K562 (cell line): ENCODE data around the gene PLA2G2C. TPM values are rescaled to one million over a fixed set of nuclear protein-coding genes. Genes with fewer than 3 reads are reported as not detected.

Source experiments
- ATAC-seq: fragments of 200-7000 bp; cut with Tn5 transposase; 3 replicates; pipeline ENCODE4 v1.9.1; 2020; ENCODE audit warnings: moderate library complexity
- BruUV-seq: library from RNA; stranded (reverse); fragments of 400-500 nt; replicated peaks from 2 replicates; lab custom pipeline; 2021; lab: Mats Ljungman, UMichigan
- CTCF ChIA-PET: fragments of 300-600 bp; formaldehyde crosslinking; extraction: SDS; loops from one replicate; lab custom pipeline; 2021; ENCODE audit warnings: low intra/inter-chr PET ratio; lab: Yijun Ruan, JAX
- POLR2A ChIA-PET: fragments of 300-600, 350-650 bp; sonication (Branson Sonifier 250); formaldehyde crosslinking; extraction: SDS; loops from one replicate; lab custom pipeline; 2021; ENCODE audit warnings: antibody characterized with exemption, inconsistent platforms; lab: Yijun Ruan, JAX
- DNase-seq, 4 experiments: peaks; one replicate each; pipeline versions ENCODE4 v3.0.0 to v3.0.0-alpha.2; 2011 to 2018; ENCODE audit warnings: low spot score in 3 of 4, mixed read lengths in 3 of 4; ENCODE audit errors: extremely low read depth in 1 of 4
- FAIRE-seq: peaks from 2 replicates; lab custom pipeline; 2011; peaks lifted over from hg19 to GRCh38; lab: Jason Lieb, UNC
- H2AFZ ChIP-seq: 2 replicates; pipeline ENCODE4 v1.6.0; 2011; ENCODE audit warnings: low read depth, low read length, control low read depth, inconsistent platforms
- H3K27ac ChIP-seq: fragments of 200-600 bp; 3 replicates; pipeline ENCODE4 v1.8.0; 2011; ENCODE audit warnings: low read depth, mild to moderate bottlenecking, control low read depth, inconsistent platforms, low read length, moderate library complexity, mixed read lengths; ENCODE audit errors: extremely low read depth
- H3K27me3 ChIP-seq, 2 experiments: fragments of 300-600 bp in 1 of 2; 2 replicates in 1 of 2; 3 replicates in 1 of 2; pipeline versions ENCODE4 v1.6.0 to v1.8.0; 2011; ENCODE audit warnings: inconsistent platforms in 2 of 2, low read length in 2 of 2, mild to moderate bottlenecking in 1 of 2, mixed read lengths in 1 of 2, moderate library complexity in 1 of 2; ENCODE audit not compliant: control insufficient read depth in 2 of 2, insufficient read depth in 2 of 2
- H3K36me3 ChIP-seq: fragments of 300-600 bp; 3 replicates; pipeline ENCODE4 v1.8.0; 2011; ENCODE audit warnings: mild to moderate bottlenecking, low read length, inconsistent platforms; ENCODE audit not compliant: control insufficient read depth, insufficient read depth
- H3K4me1 ChIP-seq, 2 experiments: fragments of 200-600 bp in 1 of 2; replicated peaks in 1 of 2; 2 replicates in 1 of 2; 3 replicates in 1 of 2; pipeline versions ENCODE4 v1.5.1 to v1.8.0; 2011; ENCODE audit warnings: inconsistent platforms in 2 of 2, low read length in 2 of 2, mild to moderate bottlenecking in 1 of 2, mixed read lengths in 1 of 2, moderate library complexity in 1 of 2; ENCODE audit not compliant: control insufficient read depth in 2 of 2, insufficient read depth in 2 of 2
- H3K4me2 ChIP-seq: 2 replicates; pipeline ENCODE4 v1.6.1; 2011; ENCODE audit warnings: low read length, control low read depth, inconsistent platforms, mixed read lengths; ENCODE audit not compliant: insufficient read depth
- H3K4me3 ChIP-seq: fragments of 200-600 bp; sonication (generic), shearing (Covaris generic); 2 replicates; pipeline ENCODE4 v1.5.1; 2016; ENCODE audit warnings: control low read depth, inconsistent platforms
- H3K79me2 ChIP-seq: fragments of 200-600 bp; 3 replicates; pipeline ENCODE4 v1.8.0; 2011; ENCODE audit warnings: low read length, inconsistent platforms; ENCODE audit not compliant: control insufficient read depth, insufficient read depth
- H3K9ac ChIP-seq, 2 experiments: 2 replicates each; pipeline versions ENCODE4 v1.6.0 to v1.6.1; 2011; ENCODE audit warnings: low read depth in 2 of 2, low read length in 2 of 2, control low read depth in 1 of 2, inconsistent platforms in 1 of 2, mild to moderate bottlenecking in 1 of 2, mixed read lengths in 1 of 2; ENCODE audit not compliant: insufficient read depth in 1 of 2
- H3K9me1 ChIP-seq: one replicate; pipeline ENCODE4 v1.6.0; 2011; ENCODE audit warnings: inconsistent platforms, mild to moderate bottlenecking, low read length, moderate library complexity; ENCODE audit not compliant: control insufficient read depth, insufficient read depth
- H3K9me3 ChIP-seq: replicated peaks from 2 replicates; pipeline ENCODE4 v1.5.1; 2011; ENCODE audit warnings: low read depth, low read length, inconsistent platforms; ENCODE audit not compliant: control insufficient read depth, insufficient read depth
- H4K20me1 ChIP-seq: replicated peaks from 2 replicates; pipeline ENCODE4 v1.6.1; 2011; ENCODE audit warnings: low read length, inconsistent platforms, mixed read lengths; ENCODE audit not compliant: control insufficient read depth, insufficient read depth
- ILF3 ChIP-seq: fragments of 450-650 bp; IDR thresholded peaks from 2 replicates; pipeline ENCODE4 v1.6.1; 2018; ENCODE audit warnings: antibody characterized with exemption, mild to moderate bottlenecking, moderate library complexity, borderline replicate concordance
- JUND ChIP-seq, 2 experiments: IDR thresholded peaks; 2 replicates in 1 of 2; 3 replicates in 1 of 2; pipeline ENCODE4 v1.6.1; 2011; ENCODE audit warnings: borderline replicate concordance in 2 of 2, low read depth in 2 of 2, low read length in 2 of 2, improper control_type of control experiment in 1 of 2, missing biosample characterization in 1 of 2, missing genetic modification characterization in 1 of 2, missing genetic modification reagents in 1 of 2
- NFIC ChIP-seq: fragments of 450-650 bp; IDR thresholded peaks from 2 replicates; pipeline ENCODE4 v1.6.1; 2017; ENCODE audit warnings: mild to moderate bottlenecking, inconsistent platforms
- SAFB ChIP-seq: fragments of 200-400 bp; formaldehyde crosslinking; IDR thresholded peaks from 2 replicates; pipeline ENCODE4 v1.6.1; 2017; ENCODE audit warnings: low read depth, low read length, borderline replicate concordance
- WGBS: fragments of 100-300 bp; shearing (Covaris generic); methylation state at CpG from one replicate; pipeline ENCODE4 v1.1.6; 2016; ENCODE audit warnings: low coverage, mixed read lengths; ENCODE audit not compliant: insufficient coverage; ENCODE audit errors: missing lambda C conversion rate; 5-methylcytosine and 5-hydroxymethylcytosine counted together
- in situ Hi-C: fragments of 300-500 bp; cut with MboI; formaldehyde crosslinking; loops from 4 replicates; pipeline ENCODE4 v1.15.0; 2018; ENCODE audit warnings: inconsistent platforms, mixed read lengths
- intact Hi-C: fragments of 100-400 bp; cut with micrococcal nuclease; formaldehyde crosslinking; loops from 2 replicates; pipeline ENCODE4 v1.14.2; 2022
- polyA plus RNA-seq, 8 experiments: library from polyadenylated mRNA; depleted of rRNA in 4 of 8; stranded (reverse) in 5 of 8; unstranded in 3 of 8; fragments of >200 nt; fragmentation: Nextera tagmentation in 2 of 8; fragmentation: Illumina TruSeq in 1 of 8; extraction: Ambion mirVana in 2 of 8; extraction: Trizol in 1 of 8; gene quantifications; 2 replicates each; pipeline versions ENCODE4 v1.2.1 to v1.2.3, GENCODE V29; 2011 to 2014; ENCODE audit warnings: inconsistent platforms in 1 of 8, missing spikeins in 1 of 8
- total RNA-seq, 7 experiments: library from RNA; depleted of rRNA in 6 of 7; stranded (reverse); fragments of >200 nt in 6 of 7; fragmentation: Illumina TruSeq in 2 of 7; extraction: Trizol in 2 of 7; gene quantifications; 2 replicates each; pipeline versions ENCODE4 v1.2.1 to v1.2.3, GENCODE V29; 2011 to 2021; ENCODE audit warnings: low replicate concordance in 1 of 7
- TF ChIP-seq, protein P1 (sequence below): fragments of 450-650 bp; conservative IDR thresholded peaks from 2 replicates; pipeline ENCODE4 v1.6.1; 2016; ENCODE audit warnings: missing genetic modification characterization, low read depth, mild to moderate bottlenecking, missing compliant biosample characterization, moderate library complexity
- TF ChIP-seq, protein P2 (sequence below): fragments of 450-650 bp; formaldehyde crosslinking; IDR thresholded peaks from 2 replicates; pipeline ENCODE4 v1.4.0; 2020; ENCODE audit warnings: mild to moderate bottlenecking, moderate library complexity
- TF ChIP-seq, protein P3 (sequence below): sonication (generic); formaldehyde crosslinking; IDR thresholded peaks from 2 replicates; pipeline ENCODE4 v1.8.0; 2022; ENCODE audit warnings: mild to moderate bottlenecking, missing genetic modification reagents, borderline replicate concordance
- TF ChIP-seq, protein P4 (sequence below): fragments of 250-450 bp; sonication (Bioruptor Pico); IDR thresholded peaks from 2 replicates; pipeline ENCODE4 v1.4.0; 2020

Gene PLA2G2C
- total and polyA plus RNA-seq, 9 of the 15 experiments (the other 6 are each of a cell fraction or from before 2014, with no cell fraction given): 0.14 to 0.49 (median 0.21) TPM

DNA sequence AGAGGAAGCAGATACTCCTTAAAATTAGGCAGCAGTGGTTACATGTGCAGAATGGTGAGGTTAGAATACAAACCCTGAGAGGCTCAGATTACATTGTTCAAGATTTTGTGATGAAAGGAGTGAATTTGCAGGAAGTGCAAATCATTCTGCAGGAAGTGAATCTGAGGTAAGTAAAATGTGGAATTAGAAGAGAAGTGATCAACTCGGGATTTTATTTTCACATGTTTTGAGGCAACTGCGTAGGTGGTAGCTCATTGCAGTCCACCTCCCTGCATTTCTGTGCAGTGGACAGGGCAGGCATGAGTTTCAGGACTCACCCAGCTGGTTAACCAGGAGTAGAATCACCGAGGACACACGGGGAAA is 2.1 kb upstream of the PLA2G2C start:
- 1% methylated on average over 4 of the region's 4 CpGs for WGBS
- H3K9me1 ChIP-seq: no peaks in the 10 kb centered on the region
- in situ Hi-C loops: no loop called here
- intact Hi-C loops: no loop called here
- no peak for ATAC-seq
- CTCF ChIA-PET: interaction anchor here (0.6 kb wide), 1 partner anchor 1185 kb away, joined by 3 read pairs; no protein-coding TSS in a partner anchor
- POLR2A ChIA-PET: interaction anchor here (0.6 to 2.2 kb wide), 7 partner anchors 9 to 36 kb away, joined by 3 to 15 read pairs (median 4); no protein-coding TSS in a partner anchor
- H3K9ac ChIP-seq: peak overlapping the region; percentile 64 to 89; a peak in 3 of 4 replicates
- H3K4me3 ChIP-seq: peak overlapping the region; percentile 74; the same call in 1 of the 2 replicates
- H3K9me3 ChIP-seq: no peaks in the 10 kb centered on the region
- peak in 2 of 4 experiments; percentile 38 to 57 for DNase-seq
- BruUV-seq: no TSS peak
- H3K36me3 ChIP-seq: peaks cover 30% of the 10 kb centered on the region; the same call in 2 of the 3 replicates
- peaks cover 46% of the 10 kb centered on the region for H3K79me2 ChIP-seq
- H3K4me2 ChIP-seq: peak overlapping the region; percentile 87
- no peaks in the 10 kb centered on the region for H4K20me1 ChIP-seq
- peaks cover 66 to 78% of the 10 kb centered on the region in 2 experiments for H3K4me1 ChIP-seq
- no peaks in the 10 kb centered on the region for H3K27me3 ChIP-seq
- peak; percentile 35 for FAIRE-seq
- H2AFZ ChIP-seq: peak overlapping the region; percentile 6; the same call in 1 of the 2 replicates
- peak overlapping the region; percentile 95 for H3K27ac ChIP-seq
- TF ChIP-seq, protein P1, sequence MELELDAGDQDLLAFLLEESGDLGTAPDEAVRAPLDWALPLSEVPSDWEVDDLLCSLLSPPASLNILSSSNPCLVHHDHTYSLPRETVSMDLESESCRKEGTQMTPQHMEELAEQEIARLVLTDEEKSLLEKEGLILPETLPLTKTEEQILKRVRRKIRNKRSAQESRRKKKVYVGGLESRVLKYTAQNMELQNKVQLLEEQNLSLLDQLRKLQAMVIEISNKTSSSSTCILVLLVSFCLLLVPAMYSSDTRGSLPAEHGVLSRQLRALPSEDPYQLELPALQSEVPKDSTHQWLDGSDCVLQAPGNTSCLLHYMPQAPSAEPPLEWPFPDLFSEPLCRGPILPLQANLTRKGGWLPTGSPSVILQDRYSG (tag): 0 out of 2 replicates have a peak, but pooled peaks have one; percentile 38
- TF ChIP-seq, protein P2, sequence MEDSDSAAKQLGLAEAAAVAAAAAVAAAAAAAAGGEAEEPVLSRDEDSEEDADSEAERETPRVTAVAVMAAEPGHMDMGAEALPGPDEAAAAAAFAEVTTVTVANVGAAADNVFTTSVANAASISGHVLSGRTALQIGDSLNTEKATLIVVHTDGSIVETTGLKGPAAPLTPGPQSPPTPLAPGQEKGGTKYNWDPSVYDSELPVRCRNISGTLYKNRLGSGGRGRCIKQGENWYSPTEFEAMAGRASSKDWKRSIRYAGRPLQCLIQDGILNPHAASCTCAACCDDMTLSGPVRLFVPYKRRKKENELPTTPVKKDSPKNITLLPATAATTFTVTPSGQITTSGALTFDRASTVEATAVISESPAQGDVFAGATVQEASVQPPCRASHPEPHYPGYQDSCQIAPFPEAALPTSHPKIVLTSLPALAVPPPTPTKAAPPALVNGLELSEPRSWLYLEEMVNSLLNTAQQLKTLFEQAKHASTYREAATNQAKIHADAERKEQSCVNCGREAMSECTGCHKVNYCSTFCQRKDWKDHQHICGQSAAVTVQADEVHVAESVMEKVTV: 0 out of 2 replicates have a peak, but pooled peaks have one; percentile 24
- TF ChIP-seq SAFB: no peak
- no peak for TF ChIP-seq ILF3
- TF ChIP-seq, protein P3, sequence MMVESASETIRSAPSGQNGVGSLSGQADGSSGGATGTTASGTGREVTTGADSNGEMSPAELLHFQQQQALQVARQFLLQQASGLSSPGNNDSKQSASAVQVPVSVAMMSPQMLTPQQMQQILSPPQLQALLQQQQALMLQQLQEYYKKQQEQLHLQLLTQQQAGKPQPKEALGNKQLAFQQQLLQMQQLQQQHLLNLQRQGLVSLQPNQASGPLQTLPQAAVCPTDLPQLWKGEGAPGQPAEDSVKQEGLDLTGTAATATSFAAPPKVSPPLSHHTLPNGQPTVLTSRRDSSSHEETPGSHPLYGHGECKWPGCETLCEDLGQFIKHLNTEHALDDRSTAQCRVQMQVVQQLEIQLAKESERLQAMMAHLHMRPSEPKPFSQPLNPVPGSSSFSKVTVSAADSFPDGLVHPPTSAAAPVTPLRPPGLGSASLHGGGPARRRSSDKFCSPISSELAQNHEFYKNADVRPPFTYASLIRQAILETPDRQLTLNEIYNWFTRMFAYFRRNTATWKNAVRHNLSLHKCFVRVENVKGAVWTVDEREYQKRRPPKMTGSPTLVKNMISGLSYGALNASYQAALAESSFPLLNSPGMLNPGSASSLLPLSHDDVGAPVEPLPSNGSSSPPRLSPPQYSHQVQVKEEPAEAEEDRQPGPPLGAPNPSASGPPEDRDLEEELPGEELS (CRISPR knock-in tag): no peak
- no peak for TF ChIP-seq JUND (IDR thresholded peaks at IDR 0.05; ENCODE audit: borderline replicate concordance, low read depth, low read length)
- peak; percentile 16; the same call in 1 of the 3 replicates for TF ChIP-seq JUND (tag; IDR thresholded peaks at IDR 0.05; ENCODE audit: borderline replicate concordance, low read depth, low read length)
- TF ChIP-seq, protein P4, sequence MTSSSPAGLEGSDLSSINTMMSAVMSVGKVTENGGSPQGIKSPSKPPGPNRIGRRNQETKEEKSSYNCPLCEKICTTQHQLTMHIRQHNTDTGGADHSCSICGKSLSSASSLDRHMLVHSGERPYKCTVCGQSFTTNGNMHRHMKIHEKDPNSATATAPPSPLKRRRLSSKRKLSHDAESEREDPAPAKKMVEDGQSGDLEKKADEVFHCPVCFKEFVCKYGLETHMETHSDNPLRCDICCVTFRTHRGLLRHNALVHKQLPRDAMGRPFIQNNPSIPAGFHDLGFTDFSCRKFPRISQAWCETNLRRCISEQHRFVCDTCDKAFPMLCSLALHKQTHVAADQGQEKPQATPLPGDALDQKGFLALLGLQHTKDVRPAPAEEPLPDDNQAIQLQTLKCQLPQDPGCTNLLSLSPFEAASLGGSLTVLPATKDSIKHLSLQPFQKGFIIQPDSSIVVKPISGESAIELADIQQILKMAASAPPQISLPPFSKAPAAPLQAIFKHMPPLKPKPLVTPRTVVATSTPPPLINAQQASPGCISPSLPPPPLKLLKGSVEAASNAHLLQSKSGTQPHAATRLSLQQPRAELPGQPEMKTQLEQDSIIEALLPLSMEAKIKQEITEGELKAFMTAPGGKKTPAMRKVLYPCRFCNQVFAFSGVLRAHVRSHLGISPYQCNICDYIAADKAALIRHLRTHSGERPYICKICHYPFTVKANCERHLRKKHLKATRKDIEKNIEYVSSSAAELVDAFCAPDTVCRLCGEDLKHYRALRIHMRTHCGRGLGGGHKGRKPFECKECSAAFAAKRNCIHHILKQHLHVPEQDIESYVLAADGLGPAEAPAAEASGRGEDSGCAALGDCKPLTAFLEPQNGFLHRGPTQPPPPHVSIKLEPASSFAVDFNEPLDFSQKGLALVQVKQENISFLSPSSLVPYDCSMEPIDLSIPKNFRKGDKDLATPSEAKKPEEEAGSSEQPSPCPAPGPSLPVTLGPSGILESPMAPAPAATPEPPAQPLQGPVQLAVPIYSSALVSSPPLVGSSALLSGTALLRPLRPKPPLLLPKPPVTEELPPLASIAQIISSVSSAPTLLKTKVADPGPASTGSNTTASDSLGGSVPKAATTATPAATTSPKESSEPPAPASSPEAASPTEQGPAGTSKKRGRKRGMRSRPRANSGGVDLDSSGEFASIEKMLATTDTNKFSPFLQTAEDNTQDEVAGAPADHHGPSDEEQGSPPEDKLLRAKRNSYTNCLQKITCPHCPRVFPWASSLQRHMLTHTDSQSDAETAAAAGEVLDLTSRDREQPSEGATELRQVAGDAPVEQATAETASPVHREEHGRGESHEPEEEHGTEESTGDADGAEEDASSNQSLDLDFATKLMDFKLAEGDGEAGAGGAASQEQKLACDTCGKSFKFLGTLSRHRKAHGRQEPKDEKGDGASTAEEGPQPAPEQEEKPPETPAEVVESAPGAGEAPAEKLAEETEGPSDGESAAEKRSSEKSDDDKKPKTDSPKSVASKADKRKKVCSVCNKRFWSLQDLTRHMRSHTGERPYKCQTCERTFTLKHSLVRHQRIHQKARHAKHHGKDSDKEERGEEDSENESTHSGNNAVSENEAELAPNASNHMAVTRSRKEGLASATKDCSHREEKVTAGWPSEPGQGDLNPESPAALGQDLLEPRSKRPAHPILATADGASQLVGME (CRISPR knock-in tag): no peak
- no peak for TF ChIP-seq NFIC
